ENCODE results near the gene DCAF15. TPM values are rescaled to one million over a fixed set of nuclear protein-coding genes. Genes with fewer than 3 reads are reported as not detected.

The DCAF15 gene
- polyA plus RNA-seq, 1 of the 3 experiments (the other 2 are of a cell fraction): 55.6 TPM

DNA sequence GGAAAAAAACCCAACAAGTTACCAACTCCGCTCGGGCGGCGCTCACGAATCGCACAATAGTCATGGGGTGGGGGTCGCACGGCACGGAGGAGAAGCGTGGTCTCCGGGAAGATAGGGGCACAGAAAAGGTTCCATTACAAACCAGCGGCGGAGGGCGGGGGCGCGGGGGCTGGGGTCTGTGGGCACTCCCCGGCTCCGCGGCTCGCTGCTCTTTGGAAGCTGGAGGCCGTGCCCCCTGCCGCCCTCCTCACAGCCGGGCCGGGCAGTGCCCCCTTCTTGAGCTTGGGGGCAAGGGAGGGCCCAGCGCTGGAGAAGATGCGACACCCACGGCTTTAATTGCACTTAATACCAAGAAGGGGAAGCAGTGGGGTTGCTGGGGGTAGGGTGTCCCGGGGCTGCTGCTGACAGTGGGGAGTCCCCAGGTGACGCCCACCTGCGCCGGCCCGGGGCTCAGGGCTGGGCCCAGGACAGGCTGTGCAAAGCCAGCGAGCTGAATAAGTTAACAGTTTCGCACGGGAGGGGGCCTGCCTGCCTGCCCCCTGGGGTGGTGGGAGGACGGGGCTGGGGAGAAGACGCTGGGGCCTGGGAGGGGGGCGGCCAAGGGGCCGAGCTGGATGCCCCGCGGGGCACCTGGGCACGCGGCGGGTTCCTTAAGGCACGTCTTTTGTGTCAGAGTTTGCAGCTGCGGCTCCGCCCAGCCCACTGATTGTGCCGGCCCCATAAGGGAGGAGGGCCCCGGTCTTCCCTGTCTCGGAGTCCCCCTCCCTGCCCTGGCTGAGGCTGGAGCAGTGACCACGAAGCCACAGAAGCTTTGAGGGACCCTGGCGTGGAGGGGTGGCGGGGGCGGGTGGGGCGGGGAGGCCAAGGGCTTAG, 9.8 kb downstream of the DCAF15 start (continued):
- TF ChIP-seq, protein P1, sequence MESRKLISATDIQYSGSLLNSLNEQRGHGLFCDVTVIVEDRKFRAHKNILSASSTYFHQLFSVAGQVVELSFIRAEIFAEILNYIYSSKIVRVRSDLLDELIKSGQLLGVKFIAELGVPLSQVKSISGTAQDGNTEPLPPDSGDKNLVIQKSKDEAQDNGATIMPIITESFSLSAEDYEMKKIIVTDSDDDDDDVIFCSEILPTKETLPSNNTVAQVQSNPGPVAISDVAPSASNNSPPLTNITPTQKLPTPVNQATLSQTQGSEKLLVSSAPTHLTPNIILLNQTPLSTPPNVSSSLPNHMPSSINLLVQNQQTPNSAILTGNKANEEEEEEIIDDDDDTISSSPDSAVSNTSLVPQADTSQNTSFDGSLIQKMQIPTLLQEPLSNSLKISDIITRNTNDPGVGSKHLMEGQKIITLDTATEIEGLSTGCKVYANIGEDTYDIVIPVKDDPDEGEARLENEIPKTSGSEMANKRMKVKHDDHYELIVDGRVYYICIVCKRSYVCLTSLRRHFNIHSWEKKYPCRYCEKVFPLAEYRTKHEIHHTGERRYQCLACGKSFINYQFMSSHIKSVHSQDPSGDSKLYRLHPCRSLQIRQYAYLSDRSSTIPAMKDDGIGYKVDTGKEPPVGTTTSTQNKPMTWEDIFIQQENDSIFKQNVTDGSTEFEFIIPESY (IDR thresholded peaks at IDR 0.05; ENCODE audit: borderline replicate concordance, low read depth): no peak
- no peak for TF ChIP-seq RFX5 (IDR thresholded peaks at IDR 0.05; ENCODE audit: low read length)
- TF ChIP-seq NRF1 (IDR thresholded peaks at IDR 0.05; ENCODE audit: low read depth, low read length): no peak
- TF ChIP-seq RCOR1 (IDR thresholded peaks at IDR 0.05; ENCODE audit: low read length): no peak

DNA sequence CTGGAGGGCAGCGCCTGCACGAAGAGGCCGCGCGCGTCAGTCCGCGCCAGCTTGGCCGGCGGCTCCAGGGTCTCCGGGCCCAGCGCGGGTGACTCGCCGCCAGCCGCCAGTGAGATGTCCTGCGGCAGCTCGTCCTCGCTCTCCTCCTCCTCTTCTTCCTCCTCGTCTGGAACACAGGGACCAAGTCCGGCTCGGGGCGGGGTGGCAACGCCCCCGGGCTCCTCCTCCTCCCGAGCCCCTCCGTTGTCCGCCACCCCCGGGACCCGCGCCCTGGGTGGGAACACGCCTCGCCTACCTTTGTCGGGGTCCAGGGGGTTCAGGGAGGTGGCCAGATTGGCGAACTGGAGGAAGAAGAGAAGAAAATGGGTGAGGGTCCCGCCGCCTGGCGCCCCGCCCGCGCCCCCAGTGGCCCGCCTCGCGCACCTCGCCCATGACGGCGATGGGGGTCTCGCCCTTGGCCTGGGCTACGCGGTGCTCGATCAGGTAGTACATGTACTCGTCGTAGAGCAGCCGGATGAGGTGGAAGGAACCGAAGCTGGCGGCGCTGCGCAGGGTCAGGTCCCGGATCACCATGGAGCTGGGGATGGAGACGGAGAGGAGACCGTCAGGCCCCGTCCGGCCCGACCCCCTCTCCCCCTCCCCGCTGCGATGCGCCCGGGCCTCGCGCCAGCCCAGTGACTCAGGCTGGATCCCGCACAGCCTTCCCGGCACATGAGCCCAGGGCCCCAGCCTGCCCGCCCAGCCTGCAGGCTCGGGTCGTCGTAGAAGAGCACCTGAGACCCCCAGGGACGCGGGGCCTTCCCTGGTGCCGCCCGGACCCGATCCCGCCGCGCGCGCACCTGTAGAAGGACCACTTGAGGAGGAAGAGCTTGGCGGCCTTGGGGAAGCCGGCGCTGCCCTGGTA, 10.6 kb downstream of the DCAF15 start:
- H3K27me3 ChIP-seq (ENCODE audit: insufficient read depth): no peaks in the 10 kb centered on the region
- H3K4me1 ChIP-seq (ENCODE audit: control insufficient read depth in 1 of 2, insufficient read depth in 2 of 2, low read depth in 1 of 2, low read length in 1 of 2): peaks cover 0 to 9% of the 10 kb centered on the region in 2 experiments; a peak in 1 of 4 replicates
- CTCF ChIA-PET: no interaction called here
- peaks cover 0 to 41% of the 10 kb centered on the region in 2 experiments for H3K36me3 ChIP-seq (replicated peaks in 1 of 2; ENCODE audit: control insufficient read depth in 1 of 2, insufficient read depth in 2 of 2, low read length in 1 of 2)
- no peak overlapping the region for H2AFZ ChIP-seq (ENCODE audit: low read depth)
- H3K9me3 ChIP-seq: no peaks in the 10 kb centered on the region
- no peaks in the 10 kb centered on the region for H4K20me1 ChIP-seq (ENCODE audit: insufficient read depth)
- H3K9me2 ChIP-seq: no peaks in the 10 kb centered on the region
- H3K9ac ChIP-seq: no peak overlapping the region
- POLR2A ChIA-PET: interaction anchor here (1.5 kb wide), 1 partner anchor 10 kb away, joined by 7 read pairs; no protein-coding TSS in a partner anchor
- TF ChIP-seq SMC3 (IDR thresholded peaks at IDR 0.05; ENCODE audit: low read depth, low read length) (no peak), RCOR1 (IDR thresholded peaks at IDR 0.05; ENCODE audit: low read length) (no peak), EZH2phosphoT487 (IDR thresholded peaks at IDR 0.05; ENCODE audit: borderline replicate concordance, low read depth) (no peak), FOXJ3 (CRISPR knock-in tag; IDR thresholded peaks at IDR 0.05) (no peak), TEAD4 (IDR thresholded peaks at IDR 0.05; ENCODE audit: borderline replicate concordance, insufficient read depth) (no peak), FOSL2 (IDR thresholded peaks at IDR 0.05; ENCODE audit: borderline replicate concordance, low read depth) (no peak), USF1 (IDR thresholded peaks at IDR 0.05; ENCODE audit: borderline replicate concordance, low read depth) (no peak), RAD21 (IDR thresholded peaks at IDR 0.05; ENCODE audit: low read length) (no peak), MAX (IDR thresholded peaks at IDR 0.05; ENCODE audit: low read depth) (no peak), MEF2A (IDR thresholded peaks at IDR 0.05; ENCODE audit: borderline replicate concordance, low read depth) (no peak), ELF1 (IDR thresholded peaks at IDR 0.05) (no peak), YY1 (IDR thresholded peaks at IDR 0.05; ENCODE audit: low read depth) (no peak), NFIC (IDR thresholded peaks at IDR 0.05; ENCODE audit: borderline replicate concordance) (no peak), JUND (IDR thresholded peaks at IDR 0.05) (no peak)
- TF ChIP-seq, protein P2, sequence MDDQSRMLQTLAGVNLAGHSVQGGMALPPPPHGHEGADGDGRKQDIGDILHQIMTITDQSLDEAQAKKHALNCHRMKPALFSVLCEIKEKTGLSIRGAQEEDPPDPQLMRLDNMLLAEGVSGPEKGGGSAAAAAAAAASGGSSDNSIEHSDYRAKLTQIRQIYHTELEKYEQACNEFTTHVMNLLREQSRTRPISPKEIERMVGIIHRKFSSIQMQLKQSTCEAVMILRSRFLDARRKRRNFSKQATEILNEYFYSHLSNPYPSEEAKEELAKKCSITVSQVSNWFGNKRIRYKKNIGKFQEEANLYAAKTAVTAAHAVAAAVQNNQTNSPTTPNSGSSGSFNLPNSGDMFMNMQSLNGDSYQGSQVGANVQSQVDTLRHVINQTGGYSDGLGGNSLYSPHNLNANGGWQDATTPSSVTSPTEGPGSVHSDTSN (IDR thresholded peaks at IDR 0.05): no peak
- TF ChIP-seq, protein P3, sequence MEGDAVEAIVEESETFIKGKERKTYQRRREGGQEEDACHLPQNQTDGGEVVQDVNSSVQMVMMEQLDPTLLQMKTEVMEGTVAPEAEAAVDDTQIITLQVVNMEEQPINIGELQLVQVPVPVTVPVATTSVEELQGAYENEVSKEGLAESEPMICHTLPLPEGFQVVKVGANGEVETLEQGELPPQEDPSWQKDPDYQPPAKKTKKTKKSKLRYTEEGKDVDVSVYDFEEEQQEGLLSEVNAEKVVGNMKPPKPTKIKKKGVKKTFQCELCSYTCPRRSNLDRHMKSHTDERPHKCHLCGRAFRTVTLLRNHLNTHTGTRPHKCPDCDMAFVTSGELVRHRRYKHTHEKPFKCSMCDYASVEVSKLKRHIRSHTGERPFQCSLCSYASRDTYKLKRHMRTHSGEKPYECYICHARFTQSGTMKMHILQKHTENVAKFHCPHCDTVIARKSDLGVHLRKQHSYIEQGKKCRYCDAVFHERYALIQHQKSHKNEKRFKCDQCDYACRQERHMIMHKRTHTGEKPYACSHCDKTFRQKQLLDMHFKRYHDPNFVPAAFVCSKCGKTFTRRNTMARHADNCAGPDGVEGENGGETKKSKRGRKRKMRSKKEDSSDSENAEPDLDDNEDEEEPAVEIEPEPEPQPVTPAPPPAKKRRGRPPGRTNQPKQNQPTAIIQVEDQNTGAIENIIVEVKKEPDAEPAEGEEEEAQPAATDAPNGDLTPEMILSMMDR (IDR thresholded peaks at IDR 0.05): no peak
- H3K4me2 ChIP-seq: no peak overlapping the region
- no peak overlapping the region for H3K27ac ChIP-seq (ENCODE audit: low read depth in 2 of 2, low read length in 1 of 2)
- DNase-seq: no peak
- H3K4me3 ChIP-seq (ENCODE audit: low read depth in 2 of 2, low read length in 1 of 2): no peak overlapping the region
- peaks cover 7% of the 10 kb centered on the region for H3F3A ChIP-seq (replicated peaks; ENCODE audit: insufficient read depth)
- 91% methylated on average over 74 of the region's 89 CpGs for WGBS (ENCODE audit: low lambda C conversion rate)
- H3K79me2 ChIP-seq (ENCODE audit: insufficient read depth): no peaks in the 10 kb centered on the region

All from SK-N-SH (cell line).